Ovary (tissue), 3 donors: Measurements from ENCODE around the gene CTSF.

Experiments
- EP300 ChIP-seq: sonication (generic); formaldehyde crosslinking; IDR thresholded peaks from one replicate; pipeline ENCODE4 v1.6.1; 2017; ENCODE audit warnings: antibody characterized with exemption
- POLR2A ChIP-seq: fragments of 450-650 bp; IDR thresholded peaks from one replicate; pipeline ENCODE4 v1.6.1; 2017; ENCODE audit warnings: antibody characterized with exemption, mild to moderate bottlenecking, moderate library complexity
- TF ChIP-seq, protein P1 (sequence below), 3 donors: fragments of 450-650 bp in 2 of 3; fragments of 200-600 bp in 1 of 3; IDR thresholded peaks; one replicate each; pipeline versions ENCODE4 v1.5.1 to v1.8.0; 2016 to 2022; ENCODE audit warnings: antibody characterized with exemption in 3 of 3, mild to moderate bottlenecking in 1 of 3
- donor health status: DM: no; HTN: no; CAD: no.

DNA sequence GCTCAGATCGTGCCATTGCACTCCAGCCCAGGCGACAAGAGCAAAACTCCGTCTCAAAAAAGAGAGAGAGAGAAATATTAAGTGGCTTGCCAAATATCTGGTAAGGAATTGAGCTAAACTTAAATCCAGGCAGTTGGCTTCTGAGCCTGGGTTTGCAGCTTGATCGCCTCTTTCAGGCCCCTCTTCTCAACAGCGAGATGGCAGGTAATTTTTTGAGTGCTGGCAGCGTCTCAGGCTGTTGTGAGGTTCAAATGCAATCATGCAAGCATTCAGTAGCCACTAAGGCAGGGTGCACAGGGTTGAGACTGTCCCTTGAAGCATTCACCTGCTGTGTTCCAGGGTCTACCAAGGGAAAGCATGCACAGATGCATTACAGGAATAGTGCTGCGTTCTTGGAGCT, 670 bp upstream of the CTSF start:
- TF ChIP-seq, protein P1, sequence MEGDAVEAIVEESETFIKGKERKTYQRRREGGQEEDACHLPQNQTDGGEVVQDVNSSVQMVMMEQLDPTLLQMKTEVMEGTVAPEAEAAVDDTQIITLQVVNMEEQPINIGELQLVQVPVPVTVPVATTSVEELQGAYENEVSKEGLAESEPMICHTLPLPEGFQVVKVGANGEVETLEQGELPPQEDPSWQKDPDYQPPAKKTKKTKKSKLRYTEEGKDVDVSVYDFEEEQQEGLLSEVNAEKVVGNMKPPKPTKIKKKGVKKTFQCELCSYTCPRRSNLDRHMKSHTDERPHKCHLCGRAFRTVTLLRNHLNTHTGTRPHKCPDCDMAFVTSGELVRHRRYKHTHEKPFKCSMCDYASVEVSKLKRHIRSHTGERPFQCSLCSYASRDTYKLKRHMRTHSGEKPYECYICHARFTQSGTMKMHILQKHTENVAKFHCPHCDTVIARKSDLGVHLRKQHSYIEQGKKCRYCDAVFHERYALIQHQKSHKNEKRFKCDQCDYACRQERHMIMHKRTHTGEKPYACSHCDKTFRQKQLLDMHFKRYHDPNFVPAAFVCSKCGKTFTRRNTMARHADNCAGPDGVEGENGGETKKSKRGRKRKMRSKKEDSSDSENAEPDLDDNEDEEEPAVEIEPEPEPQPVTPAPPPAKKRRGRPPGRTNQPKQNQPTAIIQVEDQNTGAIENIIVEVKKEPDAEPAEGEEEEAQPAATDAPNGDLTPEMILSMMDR (IDR thresholded peaks at IDR 0.05) = no peak
- no peak for TF ChIP-seq EP300
- TF ChIP-seq POLR2A = no peak
